ENCODE data around the gene SPECC1.
"Not testable (repeated sequence)": the region's sequence is repeated elsewhere in the genome, so short reads cannot be mapped to it uniquely, and the experiment has no call there.

Gene SPECC1

DNA sequence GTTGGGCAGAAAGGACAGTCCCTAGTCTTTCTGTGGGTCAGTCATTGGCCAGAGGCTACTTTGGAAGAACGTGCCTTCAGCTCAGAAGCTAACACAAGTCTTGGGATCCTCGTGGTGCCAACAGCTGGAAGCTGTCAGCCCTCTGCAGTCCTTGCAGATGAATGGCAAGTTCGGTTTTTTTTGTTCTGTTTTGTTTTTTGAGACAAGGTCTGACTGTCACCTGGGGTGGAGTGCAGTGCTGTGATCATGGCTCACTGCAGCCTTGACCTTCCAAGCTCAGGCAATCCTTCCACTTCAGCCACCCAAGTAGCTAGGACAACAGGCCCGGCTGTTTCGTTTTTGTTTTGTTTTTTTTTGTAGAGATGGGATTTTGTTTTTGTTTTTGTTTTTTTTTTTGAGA lies 149.4 kb downstream of the SPECC1 start:
- DNase-seq (ENCODE audit: low read depth in 1 of 2, low spot score in 1 of 2) = no peak

GRCh38 chr17:20159406-20160069 lies 150.4 kb downstream of the SPECC1 start:
- DNase-seq (ENCODE audit: low read depth in 1 of 2, low spot score in 1 of 2) = no peak

DNA sequence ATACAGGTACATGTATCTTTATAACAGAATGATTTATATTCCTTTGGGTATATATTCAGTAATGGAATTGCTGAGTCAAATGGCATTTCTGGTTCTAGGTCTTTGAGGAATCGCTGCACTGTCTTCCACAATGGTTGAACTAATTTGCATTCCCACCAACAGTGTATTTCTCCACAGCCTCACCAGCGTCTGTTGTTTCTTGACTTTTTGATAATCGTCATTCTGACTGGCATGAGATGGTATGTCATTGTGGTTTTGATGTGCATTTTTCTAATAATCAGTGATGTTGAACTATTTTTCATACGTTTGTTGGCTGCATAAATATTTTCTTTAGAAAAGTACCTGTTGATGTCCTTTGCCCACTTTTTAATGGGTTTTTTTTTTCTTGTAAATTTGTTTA lies 156.4 kb downstream of the SPECC1 start:
- DNase-seq (ENCODE audit: low read depth in 1 of 2, low spot score in 1 of 2) = not testable (repeated sequence)

DNA sequence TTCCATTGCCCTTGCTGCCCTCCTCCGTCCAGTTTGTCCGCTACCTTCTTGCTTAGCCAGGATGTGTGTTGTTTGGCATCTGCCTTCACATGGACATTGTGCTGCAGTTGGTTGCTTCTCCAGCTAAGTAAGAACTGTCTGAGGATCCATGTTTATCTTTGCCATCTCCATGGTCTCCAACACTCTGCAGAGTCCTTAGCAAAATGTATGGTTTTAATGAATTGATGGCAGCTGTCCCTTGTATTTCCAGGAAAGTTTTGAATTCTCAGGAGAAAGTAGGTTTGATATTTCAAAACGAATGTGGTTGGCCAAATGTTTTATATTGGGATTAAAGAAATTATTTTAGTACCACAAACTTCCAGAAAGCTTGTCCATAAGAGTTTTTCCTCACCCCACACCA lies 160.9 kb downstream of the SPECC1 start:
- DNase-seq (ENCODE audit: low read depth in 1 of 2, low spot score in 1 of 2) = no peak

- no peak for DNase-seq (ENCODE audit: low read depth in 1 of 2, low spot score in 1 of 2)
These were observed 162.7 kb downstream of the SPECC1 start for GRCh38 chr17:20171741-20172365.

- no peak for DNase-seq (ENCODE audit: low read depth in 1 of 2, low spot score in 1 of 2)
These were observed 163.2 kb downstream of the SPECC1 start for GRCh38 chr17:20172376-20172775.

- no peak for DNase-seq (ENCODE audit: low read depth in 1 of 2, low spot score in 1 of 2)
These were observed 163.9 kb downstream of the SPECC1 start for GRCh38 chr17:20173091-20173490.

DNA sequence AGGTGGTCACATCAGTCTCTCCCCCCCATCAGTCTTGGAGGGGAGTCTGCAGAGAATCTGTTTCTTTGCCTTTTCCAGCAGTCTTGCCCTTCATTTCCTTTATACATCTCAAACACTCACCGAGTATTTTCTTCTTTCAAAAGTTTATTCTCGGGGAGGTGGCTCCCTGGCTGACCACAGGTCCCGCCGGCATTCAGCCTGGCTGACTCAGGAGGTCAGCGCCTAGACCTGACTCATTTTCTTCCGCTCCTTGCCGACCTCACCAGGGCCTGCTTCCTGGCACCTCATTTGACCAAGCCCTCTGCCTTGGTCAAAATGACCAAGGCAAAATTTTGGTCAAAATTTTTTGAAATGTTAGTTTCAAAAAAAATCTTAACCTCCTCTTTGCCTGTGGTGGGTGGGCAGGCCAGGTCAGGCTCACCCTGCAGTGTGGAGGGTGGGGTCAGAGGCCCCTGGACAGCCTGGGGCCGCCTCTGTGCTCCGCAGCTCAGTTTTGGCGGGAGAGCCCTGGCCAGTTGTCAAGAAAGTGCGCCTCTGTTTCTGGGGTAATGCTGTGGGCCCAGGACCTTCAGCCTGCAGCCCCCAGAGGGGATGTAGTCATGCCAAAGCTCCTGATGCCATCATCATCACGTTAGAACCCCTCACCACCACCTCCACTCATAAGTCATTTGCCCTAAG lies 165.6 kb downstream of the SPECC1 start:
- no peak for DNase-seq (ENCODE audit: low read depth in 1 of 2, low spot score in 1 of 2)

- DNase-seq (ENCODE audit: low read depth in 1 of 2, low spot score in 1 of 2) = no peak
These were observed 169.9 kb downstream of the SPECC1 start for GRCh38 chr17:20179041-20179440.

- no peak for DNase-seq (ENCODE audit: low read depth in 1 of 2, low spot score in 1 of 2)
These were observed 171.5 kb downstream of the SPECC1 start for GRCh38 chr17:20180661-20181060.

- DNase-seq (ENCODE audit: low read depth in 1 of 2, low spot score in 1 of 2) = no peak
These were observed 175.0 kb downstream of the SPECC1 start for GRCh38 chr17:20184181-20184580.

GRCh38 chr17:20184977-20185619 lies 175.9 kb downstream of the SPECC1 start:
- no peak for DNase-seq (ENCODE audit: low read depth in 1 of 2, low spot score in 1 of 2)

DNA sequence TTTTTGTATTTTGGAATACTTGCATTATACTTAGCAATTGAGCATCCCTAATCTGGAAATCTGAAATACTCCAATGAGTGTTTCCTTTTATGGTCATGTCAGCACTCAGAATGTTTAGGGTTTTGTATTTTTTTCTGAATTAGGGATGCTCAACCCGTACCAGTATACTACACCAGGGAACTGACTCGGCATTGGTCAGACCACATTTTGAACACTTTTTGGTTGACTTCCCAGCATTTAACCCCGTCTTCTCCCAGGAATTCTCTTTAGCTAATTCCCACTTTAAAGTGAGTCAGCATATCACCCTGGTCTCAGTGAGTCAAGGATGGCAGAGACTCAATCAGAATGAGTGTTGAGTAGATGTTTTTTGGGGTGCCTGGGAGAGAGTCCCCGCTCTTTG lies 177.9 kb downstream of the SPECC1 start:
- DNase-seq (ENCODE audit: low read depth in 1 of 2, low spot score in 1 of 2) = no peak

- DNase-seq (ENCODE audit: low read depth in 1 of 2, low spot score in 1 of 2) = no peak
These were observed 180.1 kb downstream of the SPECC1 start for GRCh38 chr17:20189302-20189701.

GRCh38 chr17:20189979-20190378 lies 180.8 kb downstream of the SPECC1 start:
- DNase-seq (ENCODE audit: low read depth in 1 of 2, low spot score in 1 of 2) = no peak

GRCh38 chr17:20190605-20191004 lies 181.4 kb downstream of the SPECC1 start:
- no peak for DNase-seq (ENCODE audit: low read depth in 1 of 2, low spot score in 1 of 2)

DNA sequence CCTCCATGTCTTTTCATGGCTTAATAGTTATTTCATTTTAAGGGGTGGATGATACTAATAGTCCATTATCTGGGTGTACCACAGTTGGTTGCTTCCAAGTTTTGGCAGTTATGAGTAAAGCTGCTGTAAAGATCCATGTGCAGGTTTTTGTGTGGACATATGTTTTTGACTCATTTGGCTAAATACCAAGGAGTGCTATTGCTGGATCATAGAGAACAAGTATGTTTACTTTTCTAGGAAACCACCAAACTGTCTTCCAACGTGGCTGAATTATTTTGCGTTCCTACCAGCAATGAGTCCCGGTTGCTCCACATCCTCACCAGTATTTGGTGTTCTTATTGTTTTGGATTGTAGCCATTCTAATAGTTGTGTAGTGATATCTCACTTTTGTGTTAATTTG lies 181.9 kb downstream of the SPECC1 start:
- no peak for DNase-seq (ENCODE audit: low read depth in 1 of 2, low spot score in 1 of 2)

DNA sequence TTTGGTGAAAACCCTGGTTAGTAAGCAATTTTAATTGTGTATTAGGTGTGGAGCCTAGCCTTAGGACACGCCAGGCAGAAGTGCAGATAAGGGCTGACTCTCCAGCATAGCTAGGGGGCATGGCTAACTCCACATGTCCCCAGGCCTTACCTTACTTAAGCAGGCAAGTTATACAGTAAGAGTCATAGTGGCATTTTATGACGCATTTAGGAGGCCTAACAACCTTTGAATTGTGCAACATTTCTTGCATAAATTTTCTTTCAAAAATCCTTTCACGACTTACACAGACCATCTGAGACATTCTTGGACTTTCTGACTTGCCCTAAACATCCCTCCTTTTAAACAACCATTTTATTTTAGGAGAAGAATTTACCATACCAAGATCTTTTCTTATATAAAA lies 187.1 kb downstream of the SPECC1 start:
- not testable (repeated sequence) for DNase-seq (ENCODE audit: low read depth in 1 of 2, low spot score in 1 of 2)

DNA sequence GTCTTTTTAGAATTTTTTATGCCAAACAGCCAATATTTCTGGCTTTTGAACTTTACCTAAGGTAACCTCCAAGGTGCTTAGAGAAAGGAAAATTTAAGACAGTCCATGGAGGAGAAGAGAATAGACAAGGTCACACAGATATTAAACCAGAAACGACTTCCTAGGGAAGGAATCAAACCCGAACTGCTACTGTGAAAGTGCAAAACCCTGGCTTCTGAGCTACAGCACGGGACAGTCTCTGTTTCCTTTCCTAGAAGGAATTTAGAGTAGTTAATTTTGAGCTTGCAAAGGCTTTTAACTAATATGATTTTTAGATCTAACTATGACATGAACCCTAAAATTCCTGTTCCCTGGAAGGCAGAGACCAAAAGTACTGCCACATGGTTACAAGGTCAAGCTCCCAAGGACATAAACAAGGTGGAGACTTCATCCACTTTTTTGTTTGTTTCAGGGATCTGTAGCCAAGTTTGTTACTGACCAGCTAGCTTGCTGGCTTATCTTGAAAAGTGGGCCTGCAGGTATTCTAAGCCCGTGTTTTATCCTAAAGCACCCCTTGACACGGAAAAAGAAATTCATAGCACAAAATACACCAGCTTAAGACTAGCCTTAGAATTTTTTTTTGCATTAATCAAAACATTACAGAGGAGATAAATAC lies 188.2 kb downstream of the SPECC1 start:
- DNase-seq (ENCODE audit: low read depth in 1 of 2, low spot score in 1 of 2) = no peak

- DNase-seq (ENCODE audit: low read depth in 1 of 2, low spot score in 1 of 2) = no peak
These were observed 191.0 kb downstream of the SPECC1 start for GRCh38 chr17:20200016-20200795.
